ACC112 (cell line): Measurements from ENCODE around the gene GTPBP2.

Experiments
- H2AFZ ChIP-seq: fragments of 200-600 bp; sonication (generic); one replicate; pipeline ENCODE4 v1.6.0; 2017; ENCODE audit warnings: antibody characterized with exemption, low read length; ENCODE audit not compliant: unreplicated experiment
- H3K27ac ChIP-seq: fragments of 200-600 bp; sonication (generic); 2 replicates; pipeline ENCODE4 v1.5.1; 2014; ENCODE audit warnings: low read depth, mild to moderate bottlenecking, antibody characterized with exemption, low read length, moderate library complexity
- H3K27me3 ChIP-seq: fragments of 200-600 bp; sonication (generic); 2 replicates; pipeline ENCODE4 v1.6.1; 2014; ENCODE audit warnings: mild to moderate bottlenecking, antibody characterized with exemption, low read length, moderate library complexity, mixed read lengths; ENCODE audit not compliant: insufficient read depth
- H3K36me3 ChIP-seq: fragments of 200-600 bp; sonication (generic); 2 replicates; pipeline ENCODE4 v1.6.1; 2016; ENCODE audit warnings: mild to moderate bottlenecking, antibody characterized with exemption, low read length, moderate library complexity, mixed read lengths; ENCODE audit not compliant: insufficient read depth
- H3K4me1 ChIP-seq: fragments of 200-600 bp; sonication (generic); one replicate; pipeline ENCODE4 v1.6.1; 2016; ENCODE audit warnings: low read length, mixed read lengths; ENCODE audit not compliant: insufficient read depth, unreplicated experiment, control insufficient read depth
- H3K4me3 ChIP-seq: fragments of 200-600 bp; sonication (generic); 2 replicates; pipeline ENCODE4 v1.5.1; 2014; ENCODE audit warnings: mild to moderate bottlenecking, low read depth, low read length
- H3K79me2 ChIP-seq: fragments of 200-600 bp; sonication (generic); one replicate; pipeline ENCODE4 v1.6.0; 2016; ENCODE audit warnings: low read length; ENCODE audit not compliant: control insufficient read depth, unreplicated experiment, insufficient read depth

The GTPBP2 gene, protein sequence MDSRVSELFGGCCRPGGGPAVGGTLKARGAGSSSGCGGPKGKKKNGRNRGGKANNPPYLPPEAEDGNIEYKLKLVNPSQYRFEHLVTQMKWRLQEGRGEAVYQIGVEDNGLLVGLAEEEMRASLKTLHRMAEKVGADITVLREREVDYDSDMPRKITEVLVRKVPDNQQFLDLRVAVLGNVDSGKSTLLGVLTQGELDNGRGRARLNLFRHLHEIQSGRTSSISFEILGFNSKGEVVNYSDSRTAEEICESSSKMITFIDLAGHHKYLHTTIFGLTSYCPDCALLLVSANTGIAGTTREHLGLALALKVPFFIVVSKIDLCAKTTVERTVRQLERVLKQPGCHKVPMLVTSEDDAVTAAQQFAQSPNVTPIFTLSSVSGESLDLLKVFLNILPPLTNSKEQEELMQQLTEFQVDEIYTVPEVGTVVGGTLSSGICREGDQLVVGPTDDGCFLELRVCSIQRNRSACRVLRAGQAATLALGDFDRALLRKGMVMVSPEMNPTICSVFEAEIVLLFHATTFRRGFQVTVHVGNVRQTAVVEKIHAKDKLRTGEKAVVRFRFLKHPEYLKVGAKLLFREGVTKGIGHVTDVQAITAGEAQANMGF

DNA sequence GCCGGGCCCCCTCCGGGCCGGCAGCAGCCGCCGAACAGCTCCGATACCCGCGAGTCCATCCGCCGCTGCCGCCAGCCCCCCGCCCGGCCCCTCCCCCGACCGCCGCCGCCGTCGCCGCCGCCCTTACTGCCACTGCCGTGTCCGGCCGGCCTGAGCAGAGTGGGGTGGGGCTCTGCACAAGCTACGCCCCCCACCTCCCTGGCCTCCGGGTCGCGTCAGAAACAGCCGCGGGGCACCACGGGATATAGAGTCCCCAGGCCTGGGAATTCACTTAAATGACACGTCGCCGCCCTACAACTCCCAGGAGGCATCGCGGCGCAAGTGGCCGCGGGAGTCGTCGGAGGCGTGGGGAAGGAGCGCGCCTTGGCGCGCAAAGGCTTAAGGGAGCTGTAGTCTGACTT, at the start of gene GTPBP2:
TSS of gene GTPBP2 (minus strand) at position 161 of the 401 bp plus-strand sequence. CDS start at position 59, 102 bp downstream.
- Histone ChIP-seq H3K27me3 (no peaks in the 10 kb centered on the region), H3K27ac (peak within 1 kb of the TSS; percentile 93), H3K36me3 (peaks cover 18% of the 10 kb centered on the region; the same call in 1 of the 2 replicates), H3K79me2 (peaks cover 40% of the 10 kb centered on the region), H3K4me3 (peak within 1 kb of the TSS; percentile 99), H2AFZ (peak within 1 kb of the TSS; percentile 64), H3K4me1 (peaks cover 31% of the 10 kb centered on the region)

DNA sequence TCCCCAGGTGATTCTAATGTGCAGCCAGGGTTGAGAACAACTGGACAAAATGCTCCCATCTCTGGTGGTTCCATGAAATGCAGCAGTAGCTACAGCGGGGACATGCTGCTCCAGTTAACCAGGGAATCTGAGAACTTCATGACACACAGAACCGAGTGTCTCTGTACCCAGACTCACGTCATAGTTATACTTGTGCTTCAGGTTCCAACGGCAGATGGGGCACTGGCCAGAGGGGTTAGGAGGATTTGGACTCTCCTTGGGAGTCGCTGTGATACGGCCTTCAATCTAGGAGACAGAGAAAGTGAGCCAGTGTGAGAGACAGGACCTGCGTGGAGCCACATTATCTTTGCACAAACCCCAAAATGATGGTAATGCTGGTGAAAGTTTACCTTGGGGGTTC, 49.3 kb upstream of the GTPBP2 start:
- Histone ChIP-seq H3K4me3 (no peak overlapping the region), H3K36me3 (peaks cover 10% of the 10 kb centered on the region; the same call in 1 of the 2 replicates), H3K27me3 (no peaks in the 10 kb centered on the region), H3K27ac (no peak overlapping the region), H3K79me2 (peaks cover 17% of the 10 kb centered on the region), H2AFZ (no peak overlapping the region), H3K4me1 (no peaks in the 10 kb centered on the region)

DNA sequence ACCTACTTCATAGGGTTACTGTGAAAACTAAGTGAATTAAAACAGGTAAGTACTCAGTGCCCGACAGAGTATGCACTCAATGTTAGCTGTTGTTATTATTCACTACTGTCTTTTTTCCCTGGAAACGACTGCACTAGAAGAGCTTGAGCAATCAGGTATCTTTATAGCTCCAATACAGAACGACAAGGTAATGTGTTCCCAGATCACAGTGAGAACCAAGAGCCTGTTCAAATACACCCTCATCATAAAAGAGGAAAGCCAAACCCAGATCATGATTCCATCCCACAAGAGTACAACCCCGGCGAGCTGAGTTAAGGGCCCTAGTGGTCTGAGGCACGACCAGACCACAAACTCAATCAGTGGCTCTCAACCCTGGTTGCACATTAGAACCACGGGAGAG, 48.7 kb upstream of the GTPBP2 start:
- H3K27ac ChIP-seq, result no peak overlapping the region
- peaks cover 10% of the 10 kb centered on the region; the same call in 1 of the 2 replicates for H3K36me3 ChIP-seq
- H3K4me1 ChIP-seq, result no peaks in the 10 kb centered on the region
- H2AFZ ChIP-seq, result no peak overlapping the region
- no peaks in the 10 kb centered on the region for H3K27me3 ChIP-seq
- H3K4me3 ChIP-seq, result no peak overlapping the region
- peaks cover 11% of the 10 kb centered on the region for H3K79me2 ChIP-seq

DNA sequence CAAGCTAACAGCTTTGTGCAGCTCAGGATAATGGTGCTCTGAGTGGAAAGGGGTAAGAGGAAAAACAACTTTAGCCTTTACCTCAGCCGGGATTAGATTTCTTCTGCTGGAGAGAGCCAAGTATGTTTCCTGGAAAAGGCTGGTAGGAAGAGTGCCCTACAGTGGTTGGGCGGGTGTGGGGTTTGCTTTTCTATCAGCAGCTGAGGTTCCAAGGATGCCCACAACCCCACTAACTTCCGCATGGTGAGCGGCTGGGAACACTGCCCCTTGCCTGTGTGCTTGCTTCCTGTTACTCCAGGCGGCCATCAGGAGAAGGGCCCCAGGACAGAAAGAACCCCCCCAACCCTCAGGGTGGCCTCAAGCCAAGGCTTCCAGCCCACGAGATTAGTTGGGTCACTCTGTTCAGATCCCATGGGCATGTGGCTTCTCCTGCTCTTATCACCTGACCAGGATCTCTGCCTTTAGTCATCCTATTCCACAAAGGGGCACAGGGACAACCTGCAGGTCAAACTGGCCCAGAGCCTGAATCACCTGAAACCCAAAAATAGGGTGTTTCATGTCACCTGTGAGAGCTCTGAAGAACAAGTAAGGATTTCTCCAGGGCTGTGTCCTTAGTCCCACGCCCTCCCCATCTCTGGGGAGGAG, 48.0 kb upstream of the GTPBP2 start:
- peaks cover 5% of the 10 kb centered on the region for H3K79me2 ChIP-seq
- no peaks in the 10 kb centered on the region for H3K27me3 ChIP-seq
- no peak overlapping the region for H3K4me3 ChIP-seq
- peaks cover 10% of the 10 kb centered on the region; the same call in 1 of the 2 replicates for H3K36me3 ChIP-seq
- no peak overlapping the region for H2AFZ ChIP-seq
- H3K4me1 ChIP-seq, result no peaks in the 10 kb centered on the region
- no peak overlapping the region for H3K27ac ChIP-seq

DNA sequence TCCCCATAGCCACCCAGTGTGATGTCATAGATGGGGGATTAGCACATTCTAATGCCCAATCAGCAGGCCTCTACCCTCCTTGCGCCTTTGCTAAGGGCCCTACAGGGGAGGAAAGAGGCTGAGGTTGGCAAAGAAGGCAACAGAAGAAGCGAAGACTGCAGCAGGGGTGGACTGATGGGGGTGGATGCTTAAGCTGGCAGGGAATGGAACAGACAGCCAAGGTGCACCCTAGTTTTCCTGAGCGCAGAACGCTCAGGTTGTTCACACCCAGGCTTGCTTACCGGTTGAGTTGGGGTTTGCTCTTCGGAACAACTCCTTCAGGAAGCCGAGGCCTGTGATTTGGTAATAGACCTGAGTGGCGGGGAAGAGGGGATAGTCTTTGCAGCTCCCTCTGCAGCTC, 45.9 kb upstream of the GTPBP2 start:
- H3K79me2 ChIP-seq, result no peaks in the 10 kb centered on the region
- H3K27me3 ChIP-seq, result no peaks in the 10 kb centered on the region
- H3K4me1 ChIP-seq, result no peaks in the 10 kb centered on the region
- H3K4me3 ChIP-seq, result no peak overlapping the region
- H2AFZ ChIP-seq, result no peak overlapping the region
- H3K36me3 ChIP-seq, result peaks cover 6% of the 10 kb centered on the region; the same call in 1 of the 2 replicates
- no peak overlapping the region for H3K27ac ChIP-seq

DNA sequence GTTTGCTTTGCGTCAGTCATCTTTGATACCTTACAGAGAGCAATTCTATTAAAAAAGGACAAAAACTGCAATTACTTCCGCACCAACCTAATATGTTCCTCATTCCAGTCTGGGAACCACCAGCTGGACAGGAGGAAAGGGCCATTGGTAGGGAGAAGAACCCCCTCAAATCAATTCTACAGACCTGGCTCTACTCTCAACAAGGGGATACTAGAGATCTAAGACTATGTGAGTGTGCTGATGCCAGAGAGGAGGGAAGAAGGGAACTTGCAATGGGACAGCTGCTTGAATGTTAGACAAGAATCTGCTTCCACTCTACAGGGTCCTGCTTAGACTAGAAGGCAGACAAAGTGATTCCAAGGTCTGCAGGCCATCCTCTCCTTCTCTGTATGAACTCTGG, 45.2 kb upstream of the GTPBP2 start:
- Histone ChIP-seq H3K4me3 (no peak overlapping the region), H3K27me3 (no peaks in the 10 kb centered on the region), H3K27ac (no peak overlapping the region), H3K36me3 (peaks cover 6% of the 10 kb centered on the region; the same call in 1 of the 2 replicates), H3K79me2 (no peaks in the 10 kb centered on the region), H2AFZ (no peak overlapping the region), H3K4me1 (peaks cover 1% of the 10 kb centered on the region)

DNA sequence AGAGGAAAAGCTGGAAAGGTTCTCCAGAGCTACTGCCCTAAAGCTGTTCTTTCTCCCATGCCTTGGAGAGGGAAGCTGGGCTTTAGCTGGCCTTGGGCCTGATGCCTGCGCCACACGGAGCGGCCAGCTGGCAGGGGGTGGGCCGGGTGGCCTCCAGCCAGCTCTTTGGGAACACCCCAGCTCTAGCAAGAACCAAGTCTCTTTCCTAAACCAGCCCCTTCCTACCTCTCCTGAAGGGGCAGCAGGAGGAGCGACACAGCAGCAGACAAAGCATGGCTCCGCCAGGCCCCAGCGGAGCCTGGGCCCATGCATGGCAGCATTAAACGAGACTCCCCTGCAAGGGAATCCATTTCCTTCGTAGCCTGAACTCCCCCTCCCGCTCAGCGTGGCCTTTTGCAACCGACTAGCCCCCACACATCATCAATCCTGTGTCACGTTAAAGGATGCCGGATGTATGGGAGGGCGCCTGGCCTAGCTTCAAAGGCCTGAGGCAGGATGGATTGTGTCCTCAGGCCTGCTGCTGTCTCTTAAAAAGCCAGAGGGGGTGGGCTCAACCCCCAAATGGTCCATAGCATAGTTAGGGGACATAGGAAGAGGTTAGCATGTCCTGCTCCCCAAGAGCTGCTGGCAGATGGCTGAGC, 44.5 kb upstream of the GTPBP2 start:
- Histone ChIP-seq H3K4me1 (peaks cover 8% of the 10 kb centered on the region), H3K27ac (no peak overlapping the region), H3K36me3 (peaks cover 6% of the 10 kb centered on the region; the same call in 1 of the 2 replicates), H2AFZ (no peak overlapping the region), H3K27me3 (no peaks in the 10 kb centered on the region), H3K79me2 (no peaks in the 10 kb centered on the region), H3K4me3 (no peak overlapping the region)

DNA sequence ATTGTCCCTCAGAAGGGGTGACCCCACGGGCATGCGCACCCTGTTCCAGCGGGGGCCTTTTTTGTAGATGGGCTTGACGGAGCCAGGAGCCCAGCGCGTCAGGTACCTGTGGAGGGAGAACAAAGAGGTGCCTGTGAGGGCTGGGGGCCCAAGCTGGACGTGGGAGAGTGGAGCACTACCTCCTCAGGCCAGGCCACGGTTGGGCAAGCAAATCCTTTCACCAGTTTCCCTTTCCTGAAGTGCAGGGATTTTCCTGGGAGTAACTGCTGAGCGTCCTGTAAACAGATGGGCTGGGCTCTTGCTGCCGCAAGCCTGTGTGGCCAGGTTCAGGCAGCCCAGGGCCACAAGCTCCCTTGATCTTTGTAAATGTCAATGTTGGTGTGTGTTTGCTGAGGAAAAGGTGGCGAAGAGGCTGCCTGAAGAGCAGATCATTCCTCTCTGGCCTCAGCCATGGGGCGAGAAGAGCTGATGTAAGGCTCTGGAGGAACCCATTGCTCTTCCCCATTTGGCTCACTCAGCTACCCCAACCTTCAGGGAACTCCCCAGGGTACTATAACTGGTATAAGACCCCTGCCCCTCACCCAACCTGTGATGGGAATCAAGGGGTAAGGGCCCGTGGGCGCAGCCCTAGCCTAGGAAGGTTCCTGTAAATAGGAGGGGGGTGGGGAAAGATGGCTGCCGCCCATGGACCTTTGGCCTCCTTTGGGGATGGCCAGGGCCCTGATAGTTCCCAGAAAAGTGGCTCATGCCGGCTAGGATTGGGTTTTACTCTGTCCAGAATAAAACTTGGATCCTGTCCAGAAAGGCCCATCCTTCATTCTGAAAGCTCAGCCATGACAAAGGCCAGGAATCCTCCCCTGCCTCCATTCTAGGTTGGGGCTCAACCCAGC, 43.0 kb upstream of the GTPBP2 start:
- no peak overlapping the region for H3K27ac ChIP-seq
- no peaks in the 10 kb centered on the region for H3K27me3 ChIP-seq
- H3K79me2 ChIP-seq, result no peaks in the 10 kb centered on the region
- no peaks in the 10 kb centered on the region; the same call in 1 of the 2 replicates for H3K36me3 ChIP-seq
- no peak overlapping the region for H3K4me3 ChIP-seq
- H2AFZ ChIP-seq, result no peak overlapping the region
- H3K4me1 ChIP-seq, result peaks cover 16% of the 10 kb centered on the region

DNA sequence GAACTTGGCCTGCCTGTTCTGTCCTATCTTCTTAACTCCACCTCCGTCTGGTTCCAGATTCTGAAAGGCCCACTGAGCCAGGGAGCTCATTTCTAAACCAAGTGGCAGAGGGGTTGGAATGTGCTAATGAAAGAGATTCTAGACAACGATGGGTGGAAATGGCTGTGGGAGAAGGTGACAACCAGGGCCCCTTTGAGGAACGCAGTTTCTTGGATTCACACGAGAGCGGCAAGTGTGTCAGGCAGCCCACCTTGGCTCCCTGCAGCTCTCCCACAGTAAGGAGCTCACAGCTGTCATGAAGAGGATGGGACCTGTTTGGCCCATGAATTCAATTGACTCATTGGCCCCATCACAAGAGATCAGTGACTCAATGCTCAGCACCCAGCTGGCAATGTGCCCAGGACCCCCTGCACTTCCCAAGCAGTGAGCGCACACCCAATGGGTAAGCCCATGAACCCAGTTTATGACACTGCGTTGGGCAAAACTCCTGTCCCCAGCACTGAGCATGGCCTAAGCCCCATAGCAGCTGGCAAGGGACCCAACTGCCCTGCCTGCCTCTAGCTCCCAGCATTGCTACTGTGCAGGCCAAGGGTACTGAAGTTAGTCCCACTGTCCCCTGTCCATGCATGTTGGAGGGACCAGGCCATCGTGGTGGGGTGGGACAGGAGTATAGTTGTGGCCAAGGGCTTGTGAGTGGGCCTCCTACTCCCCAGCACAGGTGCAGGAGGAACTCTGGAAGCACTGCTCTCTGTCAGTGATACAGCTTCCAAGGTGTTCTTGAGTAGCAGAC, 42.1 kb upstream of the GTPBP2 start:
- no peaks in the 10 kb centered on the region for H3K79me2 ChIP-seq
- peaks cover 16% of the 10 kb centered on the region for H3K4me1 ChIP-seq
- H3K36me3 ChIP-seq, result no peaks in the 10 kb centered on the region; the same call in 1 of the 2 replicates

More for the DNA sequence above, 42.1 kb upstream of the GTPBP2 start:
- Histone ChIP-seq H3K27ac (no peak overlapping the region), H3K27me3 (no peaks in the 10 kb centered on the region), H2AFZ (no peak overlapping the region), H3K4me3 (no peak overlapping the region)
